Measurements from ENCODE around the gene IMPA2.

DNA sequence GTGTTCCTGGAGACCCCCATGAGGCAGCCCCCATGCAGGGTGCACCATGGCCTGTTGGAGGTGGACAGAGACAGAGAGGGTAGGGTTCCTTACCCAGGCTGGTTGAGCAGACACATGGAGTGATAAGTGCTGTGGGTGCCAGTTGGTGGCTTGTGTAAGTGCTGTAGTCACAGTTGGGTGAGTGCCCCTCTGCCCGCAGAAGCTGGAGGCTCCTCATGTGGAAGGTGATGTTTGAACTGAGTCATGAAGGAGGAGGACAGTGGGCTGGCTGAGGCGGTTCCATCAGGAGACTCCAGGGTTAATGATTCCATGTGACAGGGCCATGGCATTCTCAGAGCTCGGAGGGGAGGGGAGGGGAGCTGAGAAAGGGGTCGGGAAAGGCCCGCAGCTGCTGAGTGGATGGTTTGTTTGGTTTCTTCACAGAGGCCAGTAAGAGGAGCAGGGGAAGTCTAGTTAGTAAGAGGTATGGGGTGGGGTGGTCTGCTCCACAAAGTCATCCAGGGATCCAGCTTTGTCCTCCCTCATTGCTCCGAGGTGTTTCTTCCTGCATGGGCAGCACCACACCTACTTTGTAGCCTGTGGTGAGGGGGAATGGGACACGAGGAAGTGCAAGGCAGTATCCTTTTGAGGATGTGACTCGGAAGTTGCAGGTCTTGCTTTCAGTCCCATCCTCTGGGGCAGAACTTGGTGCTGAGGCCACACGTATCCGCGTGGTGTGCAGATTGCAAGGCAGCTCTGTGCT lies 13.6 kb downstream of the IMPA2 start:
- TF ChIP-seq CTCF (IDR thresholded peaks at IDR 0.05 in 2 of 3, conservative IDR thresholded peaks at IDR 0.05 in 1 of 3; ENCODE audit: control insufficient read depth in 2 of 3, extremely low read depth in 1 of 3, insufficient read depth in 1 of 3, low read depth in 3 of 3, low read length in 3 of 3) (no peak), FOXM1 (IDR thresholded peaks at IDR 0.05; ENCODE audit: low read depth, low read length) (no peak), EZH2 (IDR thresholded peaks at IDR 0.05; ENCODE audit: borderline replicate concordance, control insufficient read depth, low read depth, low read length) (no peak)

Measured in GM12878 (cell line).